Measurements from ENCODE around the gene XIRP1. TPM values are rescaled to one million over a fixed set of nuclear protein-coding genes. Genes with fewer than 3 reads are reported as not detected.

XIRP1 gene
- total and polyA plus RNA-seq, 2 donors from 2014 or later: 0.09 TPM; not detected in 1

- no peak for TF ChIP-seq CTCF (IDR thresholded peaks at IDR 0.05; ENCODE audit: borderline replicate concordance, extremely low read depth, insufficient read depth)
- peak overlapping the region; percentile 1 to 72 (median 49) for H3K9ac ChIP-seq (ENCODE audit: low read length in 3 of 3)
- peak overlapping the region; percentile 65 to 72 for H3K27ac ChIP-seq (ENCODE audit: low read depth in 2 of 2, low read length in 2 of 2)
- H3K27me3 ChIP-seq (ENCODE audit: control insufficient read depth, insufficient read depth, low read length): no peaks in the 10 kb centered on the region
- no peaks in the 10 kb centered on the region for H3K9me3 ChIP-seq (ENCODE audit: control insufficient read depth in 2 of 3, insufficient read depth in 1 of 3, low read length in 3 of 3)
- DNase-seq (peak; percentile 90 to 98 (median 94)), FAIRE-seq (no peak)
- peaks cover 12 to 24% (median 22%) of the 10 kb centered on the region in 3 donors for H3K4me1 ChIP-seq (ENCODE audit: control insufficient read depth in 2 of 3, insufficient read depth in 2 of 3, low read depth in 1 of 3, low read length in 3 of 3)
- H3K36me3 ChIP-seq (ENCODE audit: control insufficient read depth in 2 of 3, insufficient read depth in 3 of 3, low read length in 3 of 3): no peaks in the 10 kb centered on the region
- intact Hi-C loops (cut with DNase I): no loop called here
- H3K4me3 ChIP-seq (ENCODE audit: low read length in 3 of 3): peak overlapping the region; percentile 30 to 62 (median 42)
Measured at GRCh38 chr3:39180546-39181346, 11.6 kb downstream of the XIRP1 start.

- H3K27ac ChIP-seq (ENCODE audit: low read depth in 2 of 2, low read length in 2 of 2): peak overlapping the region; percentile 43 to 65
- peaks cover 12 to 24% (median 22%) of the 10 kb centered on the region in 3 donors for H3K4me1 ChIP-seq (ENCODE audit: control insufficient read depth in 2 of 3, insufficient read depth in 2 of 3, low read depth in 1 of 3, low read length in 3 of 3)
- peak overlapping the region in 2 of 3 donors; percentile 1 to 72 for H3K9ac ChIP-seq (ENCODE audit: low read length in 3 of 3)
- intact Hi-C loops (cut with DNase I): no loop called here
- H3K36me3 ChIP-seq (ENCODE audit: control insufficient read depth in 2 of 3, insufficient read depth in 3 of 3, low read length in 3 of 3): no peaks in the 10 kb centered on the region
- H3K27me3 ChIP-seq (ENCODE audit: control insufficient read depth, insufficient read depth, low read length): no peaks in the 10 kb centered on the region
- no peak for TF ChIP-seq CTCF (IDR thresholded peaks at IDR 0.05; ENCODE audit: borderline replicate concordance, extremely low read depth, insufficient read depth)
- DNase-seq (no peak), FAIRE-seq (no peak)
- H3K4me3 ChIP-seq (ENCODE audit: low read length in 3 of 3): peak overlapping the region; percentile 30 to 62 (median 31)
- no peaks in the 10 kb centered on the region for H3K9me3 ChIP-seq (ENCODE audit: control insufficient read depth in 2 of 3, insufficient read depth in 1 of 3, low read length in 3 of 3)
Measured at GRCh38 chr3:39180183-39180545, 12.2 kb downstream of the XIRP1 start.

GRCh38 chr3:39178553-39178952 lies 13.8 kb downstream of the XIRP1 start:
- H3K9ac ChIP-seq (ENCODE audit: low read length in 3 of 3): peak overlapping the region in 2 of 3 donors; percentile 76 to 87
- H3K27me3 ChIP-seq (ENCODE audit: control insufficient read depth, insufficient read depth, low read length): no peaks in the 10 kb centered on the region
- peak in 4 of 5 donors; percentile 25 to 78 (median 60) for DNase-seq
- TF ChIP-seq CTCF (IDR thresholded peaks at IDR 0.05; ENCODE audit: borderline replicate concordance, extremely low read depth, insufficient read depth): no peak
- H3K4me3 ChIP-seq (ENCODE audit: low read length in 3 of 3): peak overlapping the region; percentile 65 to 68 (median 65)
- no peaks in the 10 kb centered on the region for H3K9me3 ChIP-seq (ENCODE audit: control insufficient read depth in 2 of 3, insufficient read depth in 1 of 3, low read length in 3 of 3)
- no peaks in the 10 kb centered on the region for H3K36me3 ChIP-seq (ENCODE audit: control insufficient read depth in 2 of 3, insufficient read depth in 3 of 3, low read length in 3 of 3)
- peak overlapping the region; percentile 73 to 91 for H3K27ac ChIP-seq (ENCODE audit: low read depth in 2 of 2, low read length in 2 of 2)
- H3K4me1 ChIP-seq (ENCODE audit: control insufficient read depth in 2 of 3, insufficient read depth in 2 of 3, low read depth in 1 of 3, low read length in 3 of 3): peaks cover 12 to 24% (median 22%) of the 10 kb centered on the region in 3 donors
- no peak for FAIRE-seq
- intact Hi-C loops (cut with DNase I): no loop called here

Data from kidney (tissue), 14 donors.